BLaER1 (cell line): Measurements from ENCODE around the gene POLN.
"Not testable (repeated sequence)": the region's sequence is repeated elsewhere in the genome, so short reads cannot be mapped to it uniquely, and the experiment has no call there.

ENCODE experiments used
- H3K27ac ChIP-seq: shearing (Covaris generic); formaldehyde crosslinking; 2 replicates; pipeline ENCODE4 v1.8.1; 2022
- H3K27me3 ChIP-seq: shearing (Covaris generic); formaldehyde crosslinking; 2 replicates; pipeline ENCODE4 v1.8.1; 2022
- H3K36me3 ChIP-seq: shearing (Covaris generic); formaldehyde crosslinking; 2 replicates; pipeline ENCODE4 v1.8.1; 2022
- H3K4me1 ChIP-seq: shearing (Covaris generic); formaldehyde crosslinking; 2 replicates; pipeline ENCODE4 v1.8.1; 2022
- H3K4me2 ChIP-seq: shearing (Covaris generic); formaldehyde crosslinking; 2 replicates; pipeline ENCODE4 v1.8.1; 2022
- H3K4me3 ChIP-seq: shearing (Covaris generic); formaldehyde crosslinking; 2 replicates; pipeline ENCODE4 v1.8.1; 2022
- H3K9ac ChIP-seq: shearing (Covaris generic); formaldehyde crosslinking; 2 replicates; pipeline ENCODE4 v1.8.1; 2022
- H3K9me3 ChIP-seq: shearing (Covaris generic); formaldehyde crosslinking; 2 replicates; pipeline ENCODE4 v1.8.1; 2022
- H4K20me1 ChIP-seq: shearing (Covaris generic); formaldehyde crosslinking; 2 replicates; pipeline ENCODE4 v1.8.1; 2022
- Cebpa-rat ChIP-seq: shearing (Covaris generic); IDR thresholded peaks from 2 replicates; pipeline ENCODE4 v1.8.1; 2022

POLN gene

DNA sequence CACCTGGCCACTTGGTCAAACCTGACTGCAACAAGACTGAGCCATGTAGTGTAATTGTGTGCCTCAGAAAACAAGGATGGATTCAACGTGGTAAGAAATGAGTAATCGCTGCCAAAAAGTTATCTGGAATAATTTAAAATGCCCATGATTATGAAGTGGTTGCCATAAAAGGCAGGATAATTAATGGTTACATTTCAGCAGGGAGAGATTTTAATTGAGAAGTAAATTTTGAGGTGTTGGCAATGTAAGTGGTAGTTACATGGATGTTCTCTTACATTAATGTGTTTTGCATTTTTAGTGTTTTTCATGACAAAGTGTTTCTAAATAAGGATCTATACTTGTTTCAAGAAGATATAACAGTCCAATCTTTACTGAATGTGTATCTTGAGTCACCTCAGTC, 15.7 kb downstream of the POLN start:
- no peak overlapping the region for H3K27ac ChIP-seq
- no peaks in the 10 kb centered on the region for H3K4me1 ChIP-seq
- no peak overlapping the region for H3K4me2 ChIP-seq
- H3K9ac ChIP-seq, result no peak overlapping the region
- no peaks in the 10 kb centered on the region for H3K9me3 ChIP-seq
- H3K27me3 ChIP-seq, result no peaks in the 10 kb centered on the region
- H3K4me3 ChIP-seq, result no peak overlapping the region
- H4K20me1 ChIP-seq, result peaks cover 12% of the 10 kb centered on the region; the same call in 1 of the 2 replicates
- TF ChIP-seq Cebpa-rat, result no peak
- peaks cover 57% of the 10 kb centered on the region for H3K36me3 ChIP-seq

DNA sequence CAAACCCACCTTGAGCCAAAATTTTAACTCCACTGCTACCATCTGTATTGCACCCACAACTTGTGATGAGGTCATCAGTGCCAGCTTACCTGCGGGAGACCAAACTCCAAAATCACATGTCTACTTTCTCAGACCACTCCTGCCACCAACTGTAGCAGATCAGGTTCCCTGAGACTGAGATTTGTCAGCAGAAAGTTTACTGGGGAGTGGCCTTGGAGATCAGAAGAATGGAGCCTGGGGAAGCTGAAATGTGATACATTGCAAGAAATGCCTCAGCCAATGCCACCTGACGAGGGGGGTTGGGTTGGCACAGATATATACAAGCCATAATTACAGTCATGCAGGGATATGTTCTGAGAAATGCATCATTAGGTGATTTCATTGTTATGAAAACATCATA, 19.1 kb downstream of the POLN start:
- H3K9ac ChIP-seq, result no peak overlapping the region
- H3K4me1 ChIP-seq, result no peaks in the 10 kb centered on the region
- H4K20me1 ChIP-seq, result peaks cover 12% of the 10 kb centered on the region; the same call in 1 of the 2 replicates
- peaks cover 38% of the 10 kb centered on the region for H3K36me3 ChIP-seq
- TF ChIP-seq Cebpa-rat, result no peak
- H3K27me3 ChIP-seq, result no peaks in the 10 kb centered on the region
- H3K4me2 ChIP-seq, result no peak overlapping the region
- H3K4me3 ChIP-seq, result no peak overlapping the region
- H3K9me3 ChIP-seq, result no peaks in the 10 kb centered on the region
- H3K27ac ChIP-seq, result no peak overlapping the region

DNA sequence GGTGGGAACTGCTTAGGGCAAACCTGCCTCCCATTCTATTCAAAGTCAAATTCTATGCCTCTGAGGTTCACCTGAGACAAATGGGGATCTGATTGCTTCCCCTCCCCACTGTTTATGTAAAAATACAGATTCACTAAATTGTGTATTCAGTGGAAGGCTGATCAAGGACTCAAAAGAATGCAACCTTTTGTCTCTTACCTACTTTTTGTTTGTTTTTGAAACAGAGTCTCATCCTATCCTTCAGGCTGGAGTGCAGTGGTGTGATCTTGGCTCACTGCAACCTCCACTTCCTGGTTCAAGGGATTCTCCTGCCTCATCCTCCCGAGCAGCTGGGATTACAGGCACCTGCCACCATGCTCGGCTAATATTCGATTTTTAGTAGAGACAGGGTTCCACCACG, 20.5 kb downstream of the POLN start:
- H3K9ac ChIP-seq, H3K27me3 ChIP-seq, H3K4me3 ChIP-seq, H3K4me2 ChIP-seq, H3K9me3 ChIP-seq, H3K4me1 ChIP-seq, H3K27ac ChIP-seq: not testable (repeated sequence)
- H3K36me3 ChIP-seq, result peaks cover 33% of the 10 kb centered on the region
- peaks cover 12% of the 10 kb centered on the region; the same call in 1 of the 2 replicates for H4K20me1 ChIP-seq

DNA sequence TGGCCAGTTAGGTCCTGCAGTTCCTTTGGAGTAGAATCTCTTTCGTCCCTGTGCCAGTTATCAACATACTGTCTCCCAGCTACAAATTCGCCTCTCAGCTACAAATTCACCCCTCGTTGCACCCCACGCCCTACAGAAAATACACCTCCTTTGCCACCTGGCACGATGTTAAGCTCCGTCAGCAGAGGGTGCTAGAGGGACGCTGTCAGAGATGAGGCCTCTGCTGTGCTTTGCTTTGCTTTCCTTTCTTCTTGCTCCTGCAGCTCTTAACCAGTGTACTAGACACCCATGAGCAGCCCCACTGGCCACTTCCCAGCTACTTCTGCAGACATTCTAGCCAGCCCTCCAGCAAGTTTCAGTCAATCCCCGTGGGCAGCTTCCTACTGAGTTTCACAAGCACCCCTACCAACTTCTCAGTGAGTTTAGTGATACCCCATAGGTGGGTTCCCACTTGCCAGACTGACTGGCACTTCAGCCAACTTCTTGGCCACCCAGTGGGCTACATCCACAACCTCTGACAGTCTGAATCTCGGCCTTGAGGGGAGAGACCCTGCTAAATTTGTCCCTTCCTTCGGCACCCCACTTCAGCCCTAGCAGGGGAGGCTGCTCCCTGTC, 21.8 kb downstream of the POLN start:
- H4K20me1 ChIP-seq, result 0 out of 2 replicates have a peak, but pooled peaks cover 4% of the 10 kb centered on the region
- H3K9ac ChIP-seq, result no peak overlapping the region
- peaks cover 26% of the 10 kb centered on the region for H3K36me3 ChIP-seq
- no peak for TF ChIP-seq Cebpa-rat
- no peak overlapping the region for H3K27ac ChIP-seq
- H3K4me1 ChIP-seq, result no peaks in the 10 kb centered on the region
- no peak overlapping the region for H3K4me2 ChIP-seq
- H3K4me3 ChIP-seq, result no peak overlapping the region
- H3K9me3 ChIP-seq, result no peaks in the 10 kb centered on the region
- no peaks in the 10 kb centered on the region for H3K27me3 ChIP-seq

DNA sequence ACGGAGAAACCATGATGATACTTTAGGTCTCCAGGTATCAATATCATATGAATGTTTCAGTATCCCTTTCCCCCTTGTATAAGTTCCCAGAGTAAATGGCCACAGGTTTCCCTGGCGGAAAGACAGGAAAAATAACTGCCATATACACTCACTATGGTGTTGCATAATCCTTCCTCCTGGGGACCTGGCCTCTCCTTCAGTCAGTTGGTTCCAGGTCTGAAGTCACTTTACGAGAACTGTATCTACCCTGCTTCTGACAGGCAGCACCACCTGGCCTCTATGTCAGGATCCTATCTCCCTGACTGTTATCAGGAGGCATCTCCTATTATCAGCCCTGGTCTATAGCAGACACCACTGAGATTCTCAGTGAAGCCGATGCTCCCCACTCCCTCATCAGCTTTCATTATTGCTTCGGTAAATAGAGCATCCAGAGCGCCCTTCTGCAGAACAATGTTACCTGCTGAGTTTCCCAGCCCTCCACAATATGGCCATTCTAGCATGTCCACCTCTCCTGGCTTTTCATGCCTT, 22.6 kb downstream of the POLN start:
- Histone ChIP-seq H3K9me3 (no peaks in the 10 kb centered on the region), H3K36me3 (peaks cover 21% of the 10 kb centered on the region), H3K27ac (no peak overlapping the region), H3K4me3 (no peak overlapping the region), H4K20me1 (0 out of 2 replicates have a peak, but pooled peaks cover 4% of the 10 kb centered on the region), H3K27me3 (no peaks in the 10 kb centered on the region), H3K9ac (no peak overlapping the region), H3K4me1 (no peaks in the 10 kb centered on the region), H3K4me2 (no peak overlapping the region)
- no peak for TF ChIP-seq Cebpa-rat

DNA sequence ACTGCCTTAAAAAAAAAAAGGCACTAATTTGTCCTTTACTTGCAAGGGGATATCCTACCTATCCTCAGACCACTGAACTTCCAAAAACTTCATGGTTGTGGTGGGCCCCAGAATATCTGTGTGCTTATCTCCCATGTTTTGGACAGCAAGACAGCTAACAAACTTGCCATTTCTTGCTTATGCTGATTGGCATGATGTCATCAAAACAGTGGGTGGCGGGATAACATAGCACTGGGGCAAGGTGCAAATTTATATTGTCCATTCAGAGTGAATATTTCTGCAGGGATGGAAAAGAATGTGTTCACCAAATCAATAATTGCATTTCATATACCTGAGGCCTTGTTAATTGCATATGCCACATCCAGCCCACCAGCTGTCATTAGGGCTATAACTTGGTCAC, 23.5 kb downstream of the POLN start:
- Histone ChIP-seq H3K4me3 (no peak overlapping the region), H3K36me3 (peaks cover 20% of the 10 kb centered on the region), H3K27ac (no peak overlapping the region), H3K9me3 (no peaks in the 10 kb centered on the region), H4K20me1 (0 out of 2 replicates have a peak, but pooled peaks cover 4% of the 10 kb centered on the region), H3K4me2 (no peak overlapping the region), H3K9ac (no peak overlapping the region), H3K4me1 (no peaks in the 10 kb centered on the region), H3K27me3 (no peaks in the 10 kb centered on the region)
- no peak for TF ChIP-seq Cebpa-rat

DNA sequence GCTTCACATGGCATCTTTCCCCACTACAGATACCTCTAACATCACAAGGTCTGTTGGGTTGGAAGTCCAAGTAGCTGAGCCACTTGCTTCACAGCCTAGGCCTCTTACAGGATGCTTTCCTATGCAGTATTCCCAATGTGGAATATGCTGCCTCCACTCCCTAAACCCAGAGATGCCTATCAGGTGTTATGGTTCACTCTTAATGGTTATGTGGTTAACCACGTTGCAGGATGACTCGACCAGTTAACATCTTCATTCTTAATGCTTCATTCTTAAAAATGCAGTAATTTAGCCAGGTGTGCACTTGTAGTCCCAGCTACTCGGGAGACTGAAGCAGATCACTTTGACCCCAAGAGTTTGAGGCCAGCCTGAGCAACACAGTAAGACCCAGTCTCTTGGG, 24.2 kb downstream of the POLN start:
- Histone ChIP-seq H4K20me1 (0 out of 2 replicates have a peak, but pooled peaks cover 4% of the 10 kb centered on the region), H3K4me2 (no peak overlapping the region), H3K9ac (no peak overlapping the region), H3K36me3 (peaks cover 13% of the 10 kb centered on the region), H3K27ac (no peak overlapping the region), H3K27me3 (no peaks in the 10 kb centered on the region), H3K4me1 (no peaks in the 10 kb centered on the region), H3K9me3 (no peaks in the 10 kb centered on the region), H3K4me3 (no peak overlapping the region)
- no peak for TF ChIP-seq Cebpa-rat

DNA sequence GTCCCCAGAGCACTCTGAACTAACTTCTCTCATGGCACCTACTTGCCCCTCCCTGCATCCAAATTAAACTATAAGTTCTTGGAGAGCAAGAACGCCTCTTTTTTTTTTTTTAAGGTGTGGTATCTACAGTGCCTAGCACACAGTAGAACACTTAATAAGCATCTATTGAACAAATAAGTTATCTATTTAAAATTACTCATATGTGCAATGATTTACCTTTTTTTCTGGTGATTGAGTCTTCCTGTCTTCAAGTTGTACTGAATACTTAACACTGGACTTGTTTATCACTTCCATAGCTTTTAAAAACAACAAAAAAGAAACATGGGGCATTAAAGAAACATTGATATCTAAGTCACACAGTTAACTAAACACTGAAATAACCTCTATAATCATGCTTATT, 29.1 kb downstream of the POLN start:
- H3K36me3 ChIP-seq, result no peaks in the 10 kb centered on the region
- H3K27me3 ChIP-seq, result no peaks in the 10 kb centered on the region
- no peaks in the 10 kb centered on the region for H4K20me1 ChIP-seq
- no peaks in the 10 kb centered on the region for H3K4me1 ChIP-seq
- H3K4me2 ChIP-seq, result no peak overlapping the region
- TF ChIP-seq Cebpa-rat, result no peak
- no peak overlapping the region for H3K4me3 ChIP-seq
- no peaks in the 10 kb centered on the region for H3K9me3 ChIP-seq
- H3K9ac ChIP-seq, result no peak overlapping the region
- no peak overlapping the region for H3K27ac ChIP-seq

DNA sequence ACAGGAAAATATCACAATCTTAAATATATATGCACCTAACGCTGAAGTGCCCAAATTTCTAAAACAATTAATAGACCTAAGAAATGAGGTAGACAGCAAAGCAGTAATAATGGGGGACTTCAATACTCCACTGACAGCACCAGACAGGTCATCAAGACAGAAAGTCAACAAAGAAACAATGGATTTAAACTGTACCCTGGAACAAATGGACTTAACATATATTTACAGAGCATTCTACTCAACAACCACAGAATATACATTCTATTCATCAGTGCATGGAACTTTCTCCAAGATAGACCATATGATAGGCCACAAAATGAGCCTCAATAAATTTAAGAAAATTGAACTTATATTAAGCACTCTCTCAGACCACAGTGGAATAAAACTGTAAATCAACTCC, 39.1 kb downstream of the POLN start:
- not testable (repeated sequence) for H3K4me2 ChIP-seq, H4K20me1 ChIP-seq, H3K27me3 ChIP-seq, H3K4me1 ChIP-seq, H3K36me3 ChIP-seq, H3K9ac ChIP-seq, H3K27ac ChIP-seq, H3K9me3 ChIP-seq, H3K4me3 ChIP-seq

DNA sequence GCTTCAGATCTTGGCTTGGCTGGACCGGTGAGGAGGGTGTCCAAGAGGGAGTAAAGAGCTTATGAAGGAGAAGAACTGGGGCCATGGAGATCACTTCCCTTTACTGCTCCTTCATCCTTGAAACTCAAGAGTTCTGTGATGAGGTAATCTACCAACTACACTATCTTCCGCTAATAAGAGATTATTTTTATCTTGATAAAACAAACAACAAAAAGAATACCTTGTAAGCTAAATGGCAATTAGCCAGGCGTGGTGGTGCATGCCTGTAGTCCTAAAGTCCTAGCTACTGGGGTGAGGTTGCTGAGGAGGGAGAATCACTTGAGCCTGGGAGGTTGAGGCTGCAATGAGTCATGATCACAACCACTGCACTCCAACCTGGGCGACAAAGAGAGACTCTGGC, 47.4 kb downstream of the POLN start:
- Histone ChIP-seq H3K9ac (no peak overlapping the region), H4K20me1 (no peaks in the 10 kb centered on the region), H3K4me3 (no peak overlapping the region), H3K27me3 (no peaks in the 10 kb centered on the region), H3K36me3 (peaks cover 9% of the 10 kb centered on the region), H3K4me2 (no peak overlapping the region), H3K27ac (no peak overlapping the region), H3K4me1 (no peaks in the 10 kb centered on the region), H3K9me3 (no peaks in the 10 kb centered on the region)
- TF ChIP-seq Cebpa-rat, result no peak

DNA sequence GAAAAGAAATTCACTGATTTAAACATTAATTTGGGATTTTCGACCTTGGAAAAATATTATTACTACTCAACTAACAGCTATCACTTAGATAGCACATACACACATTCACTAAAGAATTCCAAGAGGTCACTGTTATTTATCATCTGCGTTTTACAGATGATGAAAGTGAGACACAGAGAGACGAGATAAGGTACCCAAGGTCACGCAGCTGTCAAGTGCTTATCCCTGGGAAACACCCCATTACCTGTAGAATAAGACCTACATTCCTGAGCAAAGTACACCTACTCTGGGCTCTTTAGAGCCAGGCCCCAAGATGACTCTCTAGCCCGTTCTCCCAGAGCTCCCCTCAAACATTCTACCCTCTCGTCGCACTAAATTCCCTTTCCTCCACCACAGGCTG, 48.6 kb downstream of the POLN start:
- no peak for TF ChIP-seq Cebpa-rat
- H3K4me1 ChIP-seq, result no peaks in the 10 kb centered on the region
- H3K9me3 ChIP-seq, result no peaks in the 10 kb centered on the region

More for the DNA sequence above, 48.6 kb downstream of the POLN start:
- Histone ChIP-seq H3K36me3 (peaks cover 7% of the 10 kb centered on the region), H3K9ac (no peak overlapping the region), H3K27me3 (no peaks in the 10 kb centered on the region), H3K27ac (no peak overlapping the region), H3K4me3 (no peak overlapping the region), H3K4me2 (no peak overlapping the region), H4K20me1 (no peaks in the 10 kb centered on the region)
